ENCODE measurements around the gene LOC128125822. TPM values are rescaled to one million over a fixed set of nuclear protein-coding genes. Genes with fewer than 3 reads are reported as not detected.

LOC128125822 gene

GRCh38 chr6:63600136-63600535 is 27.9 kb downstream of the LOC128125822 start:
- no peak overlapping the region for H3K27ac Mint-ChIP-seq
- no peak for DNase-seq

GRCh38 chr6:63609231-63609630 is 37.0 kb downstream of the LOC128125822 start:
- Mint-ChIP-seq H3K4me3 (no peak overlapping the region), H3K4me1 (no peaks in the 10 kb centered on the region), H3K36me3 (no peaks in the 10 kb centered on the region), H3K27ac (no peak overlapping the region), H3K27me3 (peaks cover 0 to 4% (median 0%) of the 10 kb centered on the region in 3 donors), H3K9me3 (peaks cover 0 to 2% (median 0%) of the 10 kb centered on the region in 7 donors)
- ATAC-seq (ENCODE audit: low read depth in 2 of 2) (no peak), DNase-seq (no peak)

More at GRCh38 chr6:63600136-63600535, 27.9 kb downstream of the LOC128125822 start:
- peaks cover 8 to 14% (median 11%) of the 10 kb centered on the region in 3 donors for H3K4me1 Mint-ChIP-seq
- H3K4me3 Mint-ChIP-seq, result no peak overlapping the region
- no peak for ATAC-seq (ENCODE audit: low read depth in 2 of 2)
- H3K9me3 Mint-ChIP-seq, result no peaks in the 10 kb centered on the region
- no peaks in the 10 kb centered on the region for H3K27me3 Mint-ChIP-seq
- no peaks in the 10 kb centered on the region for H3K36me3 Mint-ChIP-seq

- H3K27ac Mint-ChIP-seq, result no peak overlapping the region
- H3K9me3 Mint-ChIP-seq, result peaks cover 0 to 2% (median 0%) of the 10 kb centered on the region in 7 donors
- no peaks in the 10 kb centered on the region for H3K36me3 Mint-ChIP-seq
- no peak overlapping the region for H3K4me3 Mint-ChIP-seq
- ATAC-seq (ENCODE audit: low read depth in 2 of 2), result no peak
- peaks cover 0 to 4% (median 0%) of the 10 kb centered on the region in 3 donors for H3K27me3 Mint-ChIP-seq
- no peaks in the 10 kb centered on the region for H3K4me1 Mint-ChIP-seq
- no peak for DNase-seq
Measured at GRCh38 chr6:63610944-63611343, 38.7 kb downstream of the LOC128125822 start.

- Mint-ChIP-seq H3K4me1 (no peaks in the 10 kb centered on the region), H3K27me3 (peaks cover 0 to 4% (median 0%) of the 10 kb centered on the region in 3 donors), H3K36me3 (no peaks in the 10 kb centered on the region), H3K9me3 (peaks cover 0 to 2% (median 0%) of the 10 kb centered on the region in 7 donors), H3K4me3 (no peak overlapping the region), H3K27ac (no peak overlapping the region)
- ATAC-seq (ENCODE audit: low read depth in 2 of 2) (no peak), DNase-seq (no peak)
Measured at GRCh38 chr6:63611560-63611959, 39.3 kb downstream of the LOC128125822 start.

GRCh38 chr6:63615590-63615989 is 43.3 kb downstream of the LOC128125822 start:
- Mint-ChIP-seq H3K4me1 (no peaks in the 10 kb centered on the region), H3K36me3 (no peaks in the 10 kb centered on the region), H3K27ac (no peak overlapping the region), H3K4me3 (no peak overlapping the region), H3K9me3 (no peaks in the 10 kb centered on the region), H3K27me3 (peaks cover 9 to 30% (median 30%) of the 10 kb centered on the region in 3 donors)
- ATAC-seq (ENCODE audit: low read depth in 2 of 2) (no peak), DNase-seq (no peak)

Other genes with a start within 250 kb of the LOC128125822 start
- gene PTP4A1, start within 50 bp of the LOC128125822 start, polyA plus RNA-seq (ENCODE audit: low read depth in 6 of 6), result 100 to 1,000 TPM in 1 of 6 donors, 10 to 100 TPM in 5; 71.2 to 161 (median 82.4) TPM
- 10 to 100 TPM in 5 of 6 donors, 1 to 10 TPM in 1; 4.8 to 54.3 (median 31.4) TPM for gene PHF3, start 63.3 kb downstream of the LOC128125822 start, polyA plus RNA-seq (ENCODE audit: low read depth in 6 of 6)

Measured in naive B cell (primary cell).